ENCODE results near the gene TAS2R1.

The TAS2R1 gene

DNA sequence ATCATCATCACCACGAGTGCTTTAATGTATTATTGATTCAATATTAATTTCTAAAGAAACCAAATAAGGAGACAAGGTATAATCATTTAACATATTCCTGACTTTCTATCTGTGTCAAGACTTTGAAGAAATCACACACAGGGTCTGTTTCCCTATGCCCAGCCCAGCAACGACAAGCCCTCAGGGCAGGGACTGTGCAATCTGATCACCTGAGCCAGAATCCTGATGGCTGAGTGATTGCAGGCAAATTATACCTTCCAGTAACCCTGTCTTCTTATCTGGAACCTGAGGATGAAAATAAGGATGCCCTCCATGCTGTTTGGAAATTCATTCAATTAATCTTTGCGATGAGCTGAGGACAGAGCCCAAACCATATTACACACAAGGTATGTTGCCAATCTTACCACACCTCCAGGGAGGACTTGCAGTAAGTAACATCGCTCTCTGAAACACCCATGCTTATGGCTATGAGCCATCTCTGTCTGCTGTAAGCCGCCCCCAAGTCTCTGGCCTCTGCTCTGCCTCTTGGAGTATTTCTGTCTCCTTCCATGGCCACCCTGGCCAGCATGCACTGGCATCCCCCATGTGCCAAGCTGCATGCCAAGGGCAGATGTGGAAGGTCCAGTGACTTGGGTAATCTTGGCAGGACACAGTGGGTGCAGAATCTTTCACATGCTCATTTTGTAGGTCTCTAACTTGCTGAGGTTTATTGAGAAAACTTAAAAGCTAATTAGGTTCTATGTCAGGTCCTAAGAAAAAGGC is 10.6 kb downstream of the TAS2R1 start:
- TF ChIP-seq TEAD4 (IDR thresholded peaks at IDR 0.05) (no peak), FOXM1 (IDR thresholded peaks at IDR 0.05; ENCODE audit: borderline replicate concordance, low read depth) (no peak), ZBTB7A (IDR thresholded peaks at IDR 0.05; ENCODE audit: low read depth) (no peak), RAD21 (IDR thresholded peaks at IDR 0.05; ENCODE audit: low read depth) (no peak), YY1 (IDR thresholded peaks at IDR 0.05; ENCODE audit: low read depth) (no peak)
- TF ChIP-seq, protein P1, sequence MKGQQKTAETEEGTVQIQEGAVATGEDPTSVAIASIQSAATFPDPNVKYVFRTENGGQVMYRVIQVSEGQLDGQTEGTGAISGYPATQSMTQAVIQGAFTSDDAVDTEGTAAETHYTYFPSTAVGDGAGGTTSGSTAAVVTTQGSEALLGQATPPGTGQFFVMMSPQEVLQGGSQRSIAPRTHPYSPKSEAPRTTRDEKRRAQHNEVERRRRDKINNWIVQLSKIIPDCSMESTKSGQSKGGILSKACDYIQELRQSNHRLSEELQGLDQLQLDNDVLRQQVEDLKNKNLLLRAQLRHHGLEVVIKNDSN (IDR thresholded peaks at IDR 0.05), result no peak

DNA sequence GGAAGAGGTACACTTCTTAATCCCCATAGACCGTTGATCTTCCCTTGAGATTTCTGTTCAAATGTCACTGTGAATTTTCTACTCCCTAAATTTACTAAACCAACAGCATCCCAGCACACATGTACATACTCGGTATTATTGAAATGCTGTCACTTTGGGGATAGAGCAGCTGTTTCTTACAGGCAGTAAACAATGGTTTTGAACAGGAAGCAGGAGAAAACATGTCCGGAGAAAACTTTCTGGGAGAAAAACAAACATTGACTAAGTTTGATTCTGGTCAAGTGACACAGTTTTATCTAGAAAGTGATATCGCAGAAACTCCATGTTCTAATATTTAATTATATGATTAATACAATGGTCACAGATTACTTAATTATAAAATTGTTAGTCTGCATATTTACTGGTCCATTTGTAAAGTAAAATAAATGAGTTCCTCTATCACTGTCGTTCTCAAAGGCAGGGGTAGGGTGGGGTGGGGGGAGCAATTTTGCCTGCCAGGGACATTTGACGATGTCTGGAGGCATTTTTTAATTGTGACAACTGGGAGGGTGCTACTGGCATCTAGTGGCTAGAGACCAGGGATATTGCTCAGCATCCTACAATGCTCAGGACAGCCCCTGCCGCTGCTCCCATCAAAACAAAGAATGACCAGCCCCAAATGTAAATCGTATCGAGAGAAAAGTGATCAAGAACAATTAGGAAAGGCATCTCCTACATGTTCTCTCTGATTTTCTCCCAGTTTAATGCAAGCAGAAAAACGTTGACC is 12.2 kb downstream of the TAS2R1 start:
- TF ChIP-seq RAD21 (IDR thresholded peaks at IDR 0.05; ENCODE audit: low read depth) (no peak), TEAD4 (IDR thresholded peaks at IDR 0.05) (no peak), FOXM1 (IDR thresholded peaks at IDR 0.05; ENCODE audit: borderline replicate concordance, low read depth) (no peak), CEBPB (IDR thresholded peaks at IDR 0.05) (no peak), ZBTB7A (IDR thresholded peaks at IDR 0.05; ENCODE audit: low read depth) (no peak), EP300 (IDR thresholded peaks at IDR 0.05; ENCODE audit: borderline replicate concordance) (no peak), NFIC (IDR thresholded peaks at IDR 0.05) (no peak), EGR1 (IDR thresholded peaks at IDR 0.05) (no peak), CREB1 (IDR thresholded peaks at IDR 0.05; ENCODE audit: low read depth) (no peak), YY1 (IDR thresholded peaks at IDR 0.05; ENCODE audit: low read depth) (no peak), TAF1 (IDR thresholded peaks at IDR 0.05; ENCODE audit: low read depth) (no peak)
- TF ChIP-seq, protein P2, sequence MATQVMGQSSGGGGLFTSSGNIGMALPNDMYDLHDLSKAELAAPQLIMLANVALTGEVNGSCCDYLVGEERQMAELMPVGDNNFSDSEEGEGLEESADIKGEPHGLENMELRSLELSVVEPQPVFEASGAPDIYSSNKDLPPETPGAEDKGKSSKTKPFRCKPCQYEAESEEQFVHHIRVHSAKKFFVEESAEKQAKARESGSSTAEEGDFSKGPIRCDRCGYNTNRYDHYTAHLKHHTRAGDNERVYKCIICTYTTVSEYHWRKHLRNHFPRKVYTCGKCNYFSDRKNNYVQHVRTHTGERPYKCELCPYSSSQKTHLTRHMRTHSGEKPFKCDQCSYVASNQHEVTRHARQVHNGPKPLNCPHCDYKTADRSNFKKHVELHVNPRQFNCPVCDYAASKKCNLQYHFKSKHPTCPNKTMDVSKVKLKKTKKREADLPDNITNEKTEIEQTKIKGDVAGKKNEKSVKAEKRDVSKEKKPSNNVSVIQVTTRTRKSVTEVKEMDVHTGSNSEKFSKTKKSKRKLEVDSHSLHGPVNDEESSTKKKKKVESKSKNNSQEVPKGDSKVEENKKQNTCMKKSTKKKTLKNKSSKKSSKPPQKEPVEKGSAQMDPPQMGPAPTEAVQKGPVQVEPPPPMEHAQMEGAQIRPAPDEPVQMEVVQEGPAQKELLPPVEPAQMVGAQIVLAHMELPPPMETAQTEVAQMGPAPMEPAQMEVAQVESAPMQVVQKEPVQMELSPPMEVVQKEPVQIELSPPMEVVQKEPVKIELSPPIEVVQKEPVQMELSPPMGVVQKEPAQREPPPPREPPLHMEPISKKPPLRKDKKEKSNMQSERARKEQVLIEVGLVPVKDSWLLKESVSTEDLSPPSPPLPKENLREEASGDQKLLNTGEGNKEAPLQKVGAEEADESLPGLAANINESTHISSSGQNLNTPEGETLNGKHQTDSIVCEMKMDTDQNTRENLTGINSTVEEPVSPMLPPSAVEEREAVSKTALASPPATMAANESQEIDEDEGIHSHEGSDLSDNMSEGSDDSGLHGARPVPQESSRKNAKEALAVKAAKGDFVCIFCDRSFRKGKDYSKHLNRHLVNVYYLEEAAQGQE (IDR thresholded peaks at IDR 0.05; ENCODE audit: low read depth), result no peak
- TF ChIP-seq, protein P3, sequence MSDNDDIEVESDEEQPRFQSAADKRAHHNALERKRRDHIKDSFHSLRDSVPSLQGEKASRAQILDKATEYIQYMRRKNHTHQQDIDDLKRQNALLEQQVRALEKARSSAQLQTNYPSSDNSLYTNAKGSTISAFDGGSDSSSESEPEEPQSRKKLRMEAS (IDR thresholded peaks at IDR 0.05), result no peak
- TF ChIP-seq, protein P1 (IDR thresholded peaks at IDR 0.05), result no peak

DNA sequence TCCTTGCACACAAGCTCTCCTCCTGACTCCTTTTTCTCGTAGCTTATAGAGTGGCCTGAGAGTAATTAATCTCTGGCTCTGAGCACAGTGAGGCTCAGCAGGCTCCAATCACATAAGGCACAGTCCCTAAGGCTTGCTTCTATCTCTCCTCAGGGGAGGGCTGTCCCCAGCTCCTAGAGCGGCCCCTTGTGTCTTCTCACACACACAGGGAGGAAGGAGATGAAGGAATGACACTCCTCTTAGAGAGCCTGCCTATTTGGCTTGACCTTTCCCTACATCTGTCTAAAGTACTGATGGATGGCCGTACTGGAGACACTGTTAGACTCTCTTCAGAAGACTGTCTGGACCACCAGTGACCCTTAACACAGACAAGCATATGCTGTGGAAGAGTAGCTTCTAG is 12.9 kb downstream of the TAS2R1 start:
- TF ChIP-seq FOXM1 (IDR thresholded peaks at IDR 0.05; ENCODE audit: borderline replicate concordance, low read depth), result no peak
- no peak for TF ChIP-seq RAD21 (IDR thresholded peaks at IDR 0.05; ENCODE audit: low read depth)
- TF ChIP-seq, protein P2 (IDR thresholded peaks at IDR 0.05; ENCODE audit: low read depth), result no peak
- TF ChIP-seq, protein P3 (IDR thresholded peaks at IDR 0.05), result no peak
- TF ChIP-seq CREB1 (IDR thresholded peaks at IDR 0.05; ENCODE audit: low read depth), result no peak
- TF ChIP-seq TAF1 (IDR thresholded peaks at IDR 0.05; ENCODE audit: low read depth), result no peak
- TF ChIP-seq CEBPB (IDR thresholded peaks at IDR 0.05), result no peak
- no peak for TF ChIP-seq ZBTB7A (IDR thresholded peaks at IDR 0.05; ENCODE audit: low read depth)
- no peak for TF ChIP-seq NFIC (IDR thresholded peaks at IDR 0.05)
- no peak for TF ChIP-seq YY1 (IDR thresholded peaks at IDR 0.05; ENCODE audit: low read depth)
- TF ChIP-seq, protein P1 (IDR thresholded peaks at IDR 0.05), result no peak
- TF ChIP-seq EP300 (IDR thresholded peaks at IDR 0.05; ENCODE audit: borderline replicate concordance), result no peak
- TF ChIP-seq TEAD4 (IDR thresholded peaks at IDR 0.05), result no peak

DNA sequence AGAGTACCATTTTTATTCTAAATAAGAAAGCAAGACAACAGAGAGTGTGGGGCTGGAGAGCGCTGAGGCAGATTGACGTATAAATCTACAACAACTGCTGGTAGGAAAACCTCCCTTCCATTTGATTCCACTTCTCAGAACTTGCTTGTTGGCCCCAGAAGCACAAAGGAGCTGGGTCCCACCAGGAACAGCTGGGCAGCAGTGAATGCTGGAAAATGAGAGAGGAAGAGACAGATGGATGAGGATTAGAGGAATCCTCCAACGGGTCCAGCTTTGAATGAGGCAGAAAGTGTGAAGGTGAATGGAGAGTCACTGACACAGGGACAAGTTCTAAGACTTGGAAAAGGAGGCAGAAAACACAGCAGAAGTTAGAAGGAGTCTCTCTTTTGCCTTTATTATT is 14.8 kb downstream of the TAS2R1 start:
- no peak for TF ChIP-seq FOXM1 (IDR thresholded peaks at IDR 0.05; ENCODE audit: borderline replicate concordance, low read depth)
- no peak for TF ChIP-seq CEBPB (IDR thresholded peaks at IDR 0.05)
- TF ChIP-seq TAF1 (IDR thresholded peaks at IDR 0.05; ENCODE audit: low read depth), result no peak

DNA sequence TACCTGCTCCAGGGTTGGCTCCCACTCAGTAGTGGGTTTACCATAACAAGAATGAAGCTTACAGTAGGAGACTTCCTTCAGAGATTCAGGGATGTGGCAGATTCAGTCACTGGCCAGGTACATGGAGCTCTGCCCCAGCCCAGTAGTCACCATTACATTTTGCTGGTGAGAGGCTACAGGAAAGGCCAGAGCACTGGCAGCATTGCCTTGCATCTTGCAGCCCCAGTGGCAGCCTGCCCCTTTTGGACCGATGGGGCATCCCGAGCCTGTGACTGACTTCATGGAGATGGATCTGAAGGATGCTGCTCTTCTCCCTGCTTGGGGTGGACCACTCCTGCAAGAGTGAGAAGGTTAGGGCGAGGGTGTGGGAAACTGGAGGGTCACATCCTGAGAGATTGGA is 16.8 kb downstream of the TAS2R1 start:
- TF ChIP-seq TAF1 (IDR thresholded peaks at IDR 0.05; ENCODE audit: low read depth) (no peak), YY1 (IDR thresholded peaks at IDR 0.05; ENCODE audit: low read depth) (no peak), NFIC (IDR thresholded peaks at IDR 0.05) (no peak), CREB1 (IDR thresholded peaks at IDR 0.05; ENCODE audit: low read depth) (no peak), CEBPB (IDR thresholded peaks at IDR 0.05) (no peak), EGR1 (IDR thresholded peaks at IDR 0.05) (no peak), RAD21 (IDR thresholded peaks at IDR 0.05; ENCODE audit: low read depth) (no peak), FOXM1 (IDR thresholded peaks at IDR 0.05; ENCODE audit: borderline replicate concordance, low read depth) (no peak), ZBTB7A (IDR thresholded peaks at IDR 0.05; ENCODE audit: low read depth) (no peak), TEAD4 (IDR thresholded peaks at IDR 0.05) (no peak), TCF12 (IDR thresholded peaks at IDR 0.05; ENCODE audit: low read depth) (no peak), EP300 (IDR thresholded peaks at IDR 0.05; ENCODE audit: borderline replicate concordance) (no peak)
- TF ChIP-seq, protein P1 (IDR thresholded peaks at IDR 0.05), result no peak
- TF ChIP-seq, protein P2 (IDR thresholded peaks at IDR 0.05; ENCODE audit: low read depth), result no peak
- TF ChIP-seq, protein P3 (IDR thresholded peaks at IDR 0.05), result no peak
